ENCODE data around the gene DVL2.

Gene DVL2

GRCh38 chr17:7218166-7218565 is 16.2 kb downstream of the DVL2 start:
- no peak for DNase-seq

GRCh38 chr17:7217113-7217987 is 17.0 kb downstream of the DVL2 start:
- no peak for DNase-seq

- no peak for DNase-seq
Observed at GRCh38 chr17:7216242-7217112, 17.8 kb downstream of the DVL2 start.

GRCh38 chr17:7215652-7216180 is 18.6 kb downstream of the DVL2 start:
- no peak for DNase-seq

GRCh38 chr17:7215136-7215638 is 19.1 kb downstream of the DVL2 start:
- DNase-seq, result no peak

GRCh38 chr17:7214300-7215135 is 19.8 kb downstream of the DVL2 start:
- DNase-seq, result peak; percentile 97

- DNase-seq, result no peak
Observed at GRCh38 chr17:7213895-7214299, 20.4 kb downstream of the DVL2 start.

GRCh38 chr17:7211491-7212273 is 22.6 kb downstream of the DVL2 start:
- no peak for DNase-seq

GRCh38 chr17:7208754-7209460 is 25.4 kb downstream of the DVL2 start:
- DNase-seq, result no peak

- no peak for DNase-seq
Observed at GRCh38 chr17:7208027-7208571, 26.2 kb downstream of the DVL2 start.

GRCh38 chr17:7207120-7208001 is 27.0 kb downstream of the DVL2 start:
- DNase-seq, result no peak

GRCh38 chr17:7205561-7205960 is 28.8 kb downstream of the DVL2 start:
- no peak for DNase-seq

- DNase-seq, result peak; percentile 88
Observed at GRCh38 chr17:7204828-7205461, 29.4 kb downstream of the DVL2 start.

GRCh38 chr17:7204336-7204735 is 30.0 kb downstream of the DVL2 start:
- no peak for DNase-seq

- no peak for DNase-seq
Observed at GRCh38 chr17:7203391-7203790, 30.9 kb downstream of the DVL2 start.

GRCh38 chr17:7196651-7197401 is 37.5 kb downstream of the DVL2 start:
- no peak for DNase-seq

GRCh38 chr17:7195971-7196370 is 38.3 kb downstream of the DVL2 start:
- DNase-seq, result no peak

- no peak for DNase-seq
Observed at GRCh38 chr17:7192271-7192937, 41.9 kb downstream of the DVL2 start.
